ENCODE measurements around the gene CHD9.

DNA sequence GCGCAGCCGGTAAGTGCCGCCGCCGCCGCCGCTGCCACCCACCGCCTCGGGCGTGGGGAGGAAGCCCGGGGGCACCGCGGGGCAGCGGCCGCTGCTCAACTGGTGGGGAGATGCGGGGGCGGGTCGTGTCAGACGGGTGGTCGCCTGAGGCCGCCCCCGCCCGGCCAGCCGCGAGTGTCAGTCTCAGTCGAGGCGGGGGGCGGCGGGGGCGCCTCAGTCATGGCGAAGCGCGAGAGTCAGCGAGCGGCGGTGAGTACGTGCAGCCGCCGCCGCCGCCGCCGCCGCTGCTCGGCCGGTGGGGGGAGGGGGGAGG, 76.2 kb downstream of the CHD9 start:
- TF ChIP-seq, protein P1, sequence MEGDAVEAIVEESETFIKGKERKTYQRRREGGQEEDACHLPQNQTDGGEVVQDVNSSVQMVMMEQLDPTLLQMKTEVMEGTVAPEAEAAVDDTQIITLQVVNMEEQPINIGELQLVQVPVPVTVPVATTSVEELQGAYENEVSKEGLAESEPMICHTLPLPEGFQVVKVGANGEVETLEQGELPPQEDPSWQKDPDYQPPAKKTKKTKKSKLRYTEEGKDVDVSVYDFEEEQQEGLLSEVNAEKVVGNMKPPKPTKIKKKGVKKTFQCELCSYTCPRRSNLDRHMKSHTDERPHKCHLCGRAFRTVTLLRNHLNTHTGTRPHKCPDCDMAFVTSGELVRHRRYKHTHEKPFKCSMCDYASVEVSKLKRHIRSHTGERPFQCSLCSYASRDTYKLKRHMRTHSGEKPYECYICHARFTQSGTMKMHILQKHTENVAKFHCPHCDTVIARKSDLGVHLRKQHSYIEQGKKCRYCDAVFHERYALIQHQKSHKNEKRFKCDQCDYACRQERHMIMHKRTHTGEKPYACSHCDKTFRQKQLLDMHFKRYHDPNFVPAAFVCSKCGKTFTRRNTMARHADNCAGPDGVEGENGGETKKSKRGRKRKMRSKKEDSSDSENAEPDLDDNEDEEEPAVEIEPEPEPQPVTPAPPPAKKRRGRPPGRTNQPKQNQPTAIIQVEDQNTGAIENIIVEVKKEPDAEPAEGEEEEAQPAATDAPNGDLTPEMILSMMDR (IDR thresholded peaks at IDR 0.05; ENCODE audit: low read depth, low read length, missing input control) = no peak
- TF ChIP-seq, protein P2, sequence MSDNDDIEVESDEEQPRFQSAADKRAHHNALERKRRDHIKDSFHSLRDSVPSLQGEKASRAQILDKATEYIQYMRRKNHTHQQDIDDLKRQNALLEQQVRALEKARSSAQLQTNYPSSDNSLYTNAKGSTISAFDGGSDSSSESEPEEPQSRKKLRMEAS (IDR thresholded peaks at IDR 0.05) = no peak
- TF ChIP-seq, protein P3, sequence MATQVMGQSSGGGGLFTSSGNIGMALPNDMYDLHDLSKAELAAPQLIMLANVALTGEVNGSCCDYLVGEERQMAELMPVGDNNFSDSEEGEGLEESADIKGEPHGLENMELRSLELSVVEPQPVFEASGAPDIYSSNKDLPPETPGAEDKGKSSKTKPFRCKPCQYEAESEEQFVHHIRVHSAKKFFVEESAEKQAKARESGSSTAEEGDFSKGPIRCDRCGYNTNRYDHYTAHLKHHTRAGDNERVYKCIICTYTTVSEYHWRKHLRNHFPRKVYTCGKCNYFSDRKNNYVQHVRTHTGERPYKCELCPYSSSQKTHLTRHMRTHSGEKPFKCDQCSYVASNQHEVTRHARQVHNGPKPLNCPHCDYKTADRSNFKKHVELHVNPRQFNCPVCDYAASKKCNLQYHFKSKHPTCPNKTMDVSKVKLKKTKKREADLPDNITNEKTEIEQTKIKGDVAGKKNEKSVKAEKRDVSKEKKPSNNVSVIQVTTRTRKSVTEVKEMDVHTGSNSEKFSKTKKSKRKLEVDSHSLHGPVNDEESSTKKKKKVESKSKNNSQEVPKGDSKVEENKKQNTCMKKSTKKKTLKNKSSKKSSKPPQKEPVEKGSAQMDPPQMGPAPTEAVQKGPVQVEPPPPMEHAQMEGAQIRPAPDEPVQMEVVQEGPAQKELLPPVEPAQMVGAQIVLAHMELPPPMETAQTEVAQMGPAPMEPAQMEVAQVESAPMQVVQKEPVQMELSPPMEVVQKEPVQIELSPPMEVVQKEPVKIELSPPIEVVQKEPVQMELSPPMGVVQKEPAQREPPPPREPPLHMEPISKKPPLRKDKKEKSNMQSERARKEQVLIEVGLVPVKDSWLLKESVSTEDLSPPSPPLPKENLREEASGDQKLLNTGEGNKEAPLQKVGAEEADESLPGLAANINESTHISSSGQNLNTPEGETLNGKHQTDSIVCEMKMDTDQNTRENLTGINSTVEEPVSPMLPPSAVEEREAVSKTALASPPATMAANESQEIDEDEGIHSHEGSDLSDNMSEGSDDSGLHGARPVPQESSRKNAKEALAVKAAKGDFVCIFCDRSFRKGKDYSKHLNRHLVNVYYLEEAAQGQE (IDR thresholded peaks at IDR 0.05) = no peak
- TF ChIP-seq, protein P4, sequence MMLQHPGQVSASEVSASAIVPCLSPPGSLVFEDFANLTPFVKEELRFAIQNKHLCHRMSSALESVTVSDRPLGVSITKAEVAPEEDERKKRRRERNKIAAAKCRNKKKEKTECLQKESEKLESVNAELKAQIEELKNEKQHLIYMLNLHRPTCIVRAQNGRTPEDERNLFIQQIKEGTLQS (IDR thresholded peaks at IDR 0.05) = no peak
- TF ChIP-seq GABPA (IDR thresholded peaks at IDR 0.05 in 1 of 2, conservative IDR thresholded peaks at IDR 0.05 in 1 of 2) (no peak), EGR1 (IDR thresholded peaks at IDR 0.05; ENCODE audit: low read depth in 2 of 2) (no peak)

Data from liver (tissue), 3 donors.